Stimulated activated CD4-positive, alpha-beta T cell treated with anti-CD3 and anti-CD28 coated beads, Interleukin-1b, Interleukin-23, amount 100 ng/mL, for 48 hours (primary cell): ENCODE measurements around the gene TECRL.

Source experiments
- DNase-seq: peaks from one replicate; pipeline ENCODE4 v3.0.0-alpha.2; 2020

Gene TECRL, protein sequence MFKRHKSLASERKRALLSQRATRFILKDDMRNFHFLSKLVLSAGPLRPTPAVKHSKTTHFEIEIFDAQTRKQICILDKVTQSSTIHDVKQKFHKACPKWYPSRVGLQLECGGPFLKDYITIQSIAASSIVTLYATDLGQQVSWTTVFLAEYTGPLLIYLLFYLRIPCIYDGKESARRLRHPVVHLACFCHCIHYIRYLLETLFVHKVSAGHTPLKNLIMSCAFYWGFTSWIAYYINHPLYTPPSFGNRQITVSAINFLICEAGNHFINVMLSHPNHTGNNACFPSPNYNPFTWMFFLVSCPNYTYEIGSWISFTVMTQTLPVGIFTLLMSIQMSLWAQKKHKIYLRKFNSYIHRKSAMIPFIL

DNA sequence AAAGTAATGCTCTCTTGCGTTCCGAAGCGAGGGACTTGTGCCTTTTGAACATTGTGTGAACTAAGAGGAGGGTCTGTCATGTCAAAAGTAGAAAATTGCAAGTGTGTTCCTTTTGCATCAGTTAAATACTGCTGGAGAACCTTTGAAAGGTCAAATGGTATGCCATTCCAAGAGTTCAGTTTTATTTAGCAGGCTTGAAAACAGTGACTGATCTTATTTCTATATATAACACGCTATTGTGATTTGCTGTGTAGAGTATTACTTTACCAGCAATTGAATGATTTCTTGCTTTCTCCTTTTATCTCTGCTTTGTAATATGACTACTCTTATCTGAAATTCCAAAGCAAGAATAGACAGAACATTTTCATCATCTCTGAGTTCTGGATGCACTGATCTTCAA lies at the start of gene TECRL:
Gene TECRL, minus strand, starts transcription at position 151 of the 400 bp plus-strand sequence. Its CDS starts 99 bp downstream, at position 52.
- no peak for DNase-seq

- no peak for DNase-seq
Measured at GRCh38 chr4:64432674-64433073, 23.4 kb upstream of the TECRL start.

DNA sequence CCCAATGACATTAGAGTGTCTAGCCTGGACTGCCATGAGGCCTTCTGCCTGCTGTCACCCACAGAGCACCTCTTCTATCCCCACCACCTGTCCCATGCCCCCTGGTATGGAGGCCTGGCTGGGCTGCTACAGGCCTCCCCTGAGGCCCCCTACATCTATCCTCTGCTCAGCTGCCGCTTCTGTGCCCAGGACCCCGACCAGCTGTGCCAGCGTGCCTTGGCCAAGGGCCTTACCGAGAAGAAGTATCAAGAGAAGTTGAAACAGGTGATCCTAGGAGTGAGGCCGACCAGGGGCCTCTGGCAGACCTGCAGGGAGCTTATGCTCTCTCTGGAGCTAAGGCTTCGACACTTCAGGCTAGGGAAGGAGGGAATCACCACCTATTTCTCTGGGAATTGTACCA lies 21.7 kb upstream of the TECRL start:
- DNase-seq = no peak

- DNase-seq = no peak
Measured at GRCh38 chr4:64417974-64418373, 8.7 kb upstream of the TECRL start.

DNA sequence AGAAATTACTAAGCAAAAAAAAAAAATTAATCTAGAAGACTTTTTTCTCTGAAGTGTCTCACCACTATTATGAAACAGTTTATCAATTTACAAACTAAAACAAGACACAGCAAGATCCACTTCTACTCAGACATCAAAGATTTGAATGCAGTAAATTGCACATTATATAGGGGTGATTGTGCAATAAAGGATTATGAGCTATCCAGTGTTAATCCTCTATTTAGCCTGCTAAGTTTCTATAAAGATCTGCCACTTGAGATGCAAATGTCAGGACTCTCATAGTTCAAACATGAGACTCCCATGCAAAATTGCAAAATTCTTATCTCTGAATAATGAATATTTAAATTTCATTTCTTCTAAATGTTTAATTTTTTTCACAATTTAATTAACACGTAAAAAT lies 2.2 kb downstream of the TECRL start:
- DNase-seq = no peak

DNA sequence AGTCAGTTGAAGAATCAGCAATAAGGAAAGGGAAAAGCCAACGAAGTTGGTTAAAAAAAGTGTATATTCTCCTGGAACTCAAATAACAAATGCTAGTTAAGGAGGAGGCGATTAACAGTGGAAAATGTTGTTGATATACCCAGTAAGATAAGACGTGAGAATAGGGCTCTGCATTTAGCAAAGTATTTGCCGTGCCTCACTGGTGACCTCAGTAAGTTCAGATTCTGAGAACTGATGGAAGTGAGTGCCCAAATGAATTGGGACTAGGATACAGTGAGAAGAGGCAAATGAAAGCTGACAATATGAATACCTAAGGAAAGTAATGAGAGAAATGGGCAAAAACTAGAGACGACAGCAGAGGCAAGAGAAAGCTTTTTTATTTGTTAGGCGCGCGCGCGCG lies 3.5 kb downstream of the TECRL start:
- DNase-seq = no peak

DNA sequence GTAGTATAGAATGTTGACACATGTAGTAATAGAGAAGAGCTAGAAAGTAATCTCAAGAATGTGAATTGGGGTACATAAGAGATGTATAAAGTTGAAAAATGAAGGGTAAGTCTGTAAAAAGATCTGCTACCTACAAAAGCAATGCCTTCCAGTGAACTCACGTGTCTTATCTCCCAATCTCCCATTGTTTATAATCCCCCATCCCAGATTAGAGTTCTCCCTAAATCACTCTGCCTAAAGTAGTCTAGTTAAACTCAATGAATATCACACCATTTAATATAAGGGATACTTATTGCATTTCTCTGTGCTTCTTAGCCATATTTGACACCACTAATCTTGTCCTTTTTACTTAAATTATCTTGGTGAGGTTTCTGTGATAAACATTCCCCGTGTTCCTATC lies 6.6 kb downstream of the TECRL start:
- no peak for DNase-seq

- no peak for DNase-seq
Measured at GRCh38 chr4:64399313-64400109, 9.7 kb downstream of the TECRL start.

DNA sequence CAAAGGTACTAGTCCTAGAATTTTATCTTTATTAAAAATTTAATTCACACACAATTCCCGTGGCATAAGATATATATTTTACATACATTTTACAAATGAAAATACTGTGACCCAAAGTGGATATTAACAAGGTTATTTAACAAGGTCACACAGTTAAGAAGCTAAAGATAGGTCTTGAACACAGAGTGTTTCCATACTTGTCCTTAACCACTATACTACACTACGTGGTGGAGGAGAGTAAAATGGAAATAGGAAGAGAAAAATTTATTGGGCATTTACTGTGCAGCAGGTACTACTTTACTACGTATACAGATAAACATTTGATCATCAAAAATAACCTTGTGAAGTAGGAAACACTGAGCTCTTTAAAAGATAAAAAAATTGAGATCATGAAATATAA lies 14.8 kb downstream of the TECRL start:
- DNase-seq = no peak

- DNase-seq = no peak
Measured at GRCh38 chr4:64388252-64388651, 21.0 kb downstream of the TECRL start.

- no peak for DNase-seq
Measured at GRCh38 chr4:64385220-64385619, 24.0 kb downstream of the TECRL start.

DNA sequence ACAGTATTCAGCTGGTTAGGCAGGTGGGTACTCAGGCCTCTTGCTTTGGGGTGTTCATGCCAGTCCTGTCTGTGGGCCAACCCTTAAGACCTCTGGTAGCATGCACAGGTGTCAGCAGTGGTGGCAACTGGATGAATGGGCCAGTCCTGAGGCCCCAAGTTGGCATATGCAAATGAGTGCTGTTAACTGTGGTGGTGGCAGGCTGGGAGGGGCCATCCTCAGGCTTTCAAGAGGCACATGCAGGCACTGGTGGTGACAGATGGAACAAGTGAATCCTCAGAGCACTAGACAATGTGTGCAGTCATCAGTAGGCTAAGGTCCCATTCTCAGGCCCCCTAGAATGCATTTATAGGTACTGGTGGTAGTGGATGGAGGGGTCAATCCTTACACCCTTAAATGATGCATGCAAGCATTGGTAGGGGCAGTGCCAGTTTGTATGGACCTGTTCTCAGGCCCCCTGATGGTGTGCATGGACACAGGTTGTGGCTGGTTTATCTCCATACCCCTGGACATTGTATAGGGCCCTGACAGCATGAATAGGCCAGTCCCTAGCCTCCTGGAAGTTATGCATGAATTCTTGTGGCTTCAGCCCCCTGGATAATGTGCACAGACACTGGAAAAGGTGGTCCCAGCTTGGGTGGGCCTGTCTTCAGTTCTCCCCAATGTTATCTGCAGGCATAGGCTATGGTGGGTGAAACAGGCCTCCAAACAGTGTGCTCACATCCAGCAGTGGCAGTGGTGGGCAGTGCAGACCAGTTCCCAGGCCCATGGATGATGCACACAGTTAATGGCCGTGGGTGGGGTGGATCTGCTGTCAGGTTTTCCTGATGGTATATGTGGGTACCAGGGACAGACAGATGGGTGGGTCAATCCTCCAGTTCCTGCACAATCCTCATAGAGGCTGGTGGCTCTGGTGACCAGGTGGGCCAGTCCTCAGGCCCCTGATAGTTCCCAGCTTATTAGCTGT lies 24.7 kb downstream of the TECRL start:
- no peak for DNase-seq

- no peak for DNase-seq
Measured at GRCh38 chr4:64368741-64369140, 40.5 kb downstream of the TECRL start.

DNA sequence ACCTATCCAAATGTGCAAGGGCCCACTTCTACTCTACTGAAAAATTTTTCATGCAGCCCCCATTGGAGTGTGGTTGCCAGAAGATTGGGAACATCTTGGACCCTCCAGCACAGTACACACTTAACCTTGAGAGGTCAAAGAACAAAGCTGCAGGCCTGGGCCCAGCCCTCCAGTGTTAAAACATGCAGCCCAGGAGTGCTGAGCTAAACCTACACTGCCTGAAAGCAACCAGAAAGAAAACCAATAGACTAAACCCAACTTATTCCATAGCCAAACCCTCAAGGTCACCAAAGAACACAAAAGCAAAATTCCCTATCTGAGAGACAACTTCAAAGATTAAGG lies 47.9 kb downstream of the TECRL start:
- no peak for DNase-seq

DNA sequence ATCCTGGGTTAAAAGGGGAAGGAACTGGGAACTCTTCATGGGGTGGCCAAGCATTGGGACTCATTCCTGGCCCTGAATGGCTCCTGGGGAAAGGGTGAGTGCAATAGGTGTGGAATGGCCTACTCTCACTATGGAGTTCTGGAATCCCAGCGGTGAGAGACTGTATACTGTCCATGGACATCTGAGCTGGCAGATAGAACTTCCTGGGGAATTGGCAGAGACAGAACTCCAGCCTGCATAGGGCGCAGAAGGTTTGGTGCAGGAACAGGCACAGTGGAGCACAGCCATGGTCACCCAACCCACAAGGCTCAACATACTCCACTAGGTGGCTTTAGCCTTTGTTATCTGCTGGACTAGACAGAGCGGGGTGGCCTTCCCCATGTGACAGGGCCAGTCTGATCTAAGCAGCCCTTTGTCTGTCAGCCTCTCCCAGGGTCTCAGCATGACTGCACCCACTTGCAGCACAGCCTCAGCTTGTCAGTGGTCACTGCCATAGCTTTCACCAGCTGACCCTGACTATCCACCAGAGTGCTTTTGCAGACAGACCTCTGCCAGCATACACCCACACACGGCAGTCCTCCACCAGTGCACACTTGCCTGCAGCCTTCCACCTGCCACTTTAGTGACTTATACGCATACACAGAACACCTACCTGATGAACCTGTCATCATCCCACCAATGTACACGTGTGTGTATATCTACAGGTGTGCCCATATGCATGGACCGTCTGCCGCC lies 48.4 kb downstream of the TECRL start:
- DNase-seq = no peak

DNA sequence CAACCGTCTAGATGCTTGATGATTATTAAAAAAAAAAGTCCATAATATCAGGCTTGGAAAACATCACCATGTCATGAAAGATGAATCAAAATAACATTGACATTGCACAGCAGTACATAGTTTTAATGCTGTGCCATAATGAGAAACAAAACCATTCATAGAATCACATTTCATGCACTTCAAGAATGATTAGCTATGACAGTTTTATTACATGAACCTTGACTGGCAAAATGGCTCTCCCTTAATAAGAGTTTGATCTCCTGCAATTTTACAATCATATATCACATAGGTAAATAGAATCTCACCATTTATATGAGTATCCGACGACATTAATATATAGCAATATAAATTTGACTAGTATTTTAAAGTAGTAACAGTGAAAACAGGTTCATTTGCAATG lies 49.8 kb downstream of the TECRL start:
- no peak for DNase-seq

- no peak for DNase-seq
Measured at GRCh38 chr4:64353904-64354303, 55.3 kb downstream of the TECRL start.

- no peak for DNase-seq
Measured at GRCh38 chr4:64341711-64342110, 67.5 kb downstream of the TECRL start.

GRCh38 chr4:64340218-64341110 lies 68.8 kb downstream of the TECRL start:
- no peak for DNase-seq

DNA sequence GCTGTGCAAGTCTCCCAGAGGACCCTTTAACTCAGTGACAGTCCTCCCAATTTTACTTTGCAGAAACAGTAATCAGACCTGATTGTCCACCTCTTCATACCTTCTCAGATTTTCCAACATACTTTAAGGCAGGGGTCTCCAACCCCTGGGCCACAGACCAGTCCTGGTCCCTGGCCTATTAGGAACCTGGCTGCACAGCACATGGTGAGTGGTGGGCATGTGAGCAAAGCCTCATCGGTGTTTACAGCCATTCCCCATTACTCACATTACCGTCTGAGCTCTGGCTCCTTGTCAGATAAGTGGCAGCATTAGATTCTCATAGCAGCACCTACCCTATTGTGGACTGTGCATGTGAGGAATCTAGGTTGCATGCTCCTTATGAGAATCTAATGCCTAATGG lies 74.3 kb downstream of the TECRL start:
- DNase-seq = no peak

DNA sequence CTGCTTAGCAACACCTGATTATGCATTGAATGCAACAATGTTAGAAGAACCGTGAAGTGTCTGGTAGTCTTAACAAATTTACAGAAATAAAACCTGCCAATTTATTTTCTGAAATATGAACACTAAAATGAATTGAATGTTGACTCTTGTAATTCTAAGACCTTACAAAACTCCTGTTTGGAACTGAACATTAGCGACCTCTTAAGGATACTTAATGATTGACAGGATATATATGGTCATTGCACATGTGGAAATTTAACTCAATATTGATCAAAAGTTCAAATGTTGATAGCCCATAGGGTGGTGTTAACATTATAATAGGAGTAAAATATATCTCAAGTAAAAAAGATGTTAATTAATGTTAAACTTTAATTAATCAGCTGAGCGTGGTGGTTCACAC lies 79.1 kb downstream of the TECRL start:
- no peak for DNase-seq

- no peak for DNase-seq
Measured at GRCh38 chr4:64327237-64327636, 82.0 kb downstream of the TECRL start.
